RWPE2 (cell line): ENCODE data around the gene HNRNPM.
A peak's percentile ranks its signal among the peaks of the same experiment; 100 is the strongest.
"Not testable (repeated sequence)": the region's sequence is repeated elsewhere in the genome, so short reads cannot be mapped to it uniquely, and the experiment has no call there.

Experiments
- ATAC-seq: fragments of 200-7000 bp; cut with Tn5 transposase; 3 replicates; pipeline ENCODE4 v1.9.1; 2021; ENCODE audit warnings: low read depth
- DNase-seq: peaks from one replicate; pipeline ENCODE4 v3.0.0-alpha.2; 2020; ENCODE audit warnings: low spot score
- H3K27ac ChIP-seq: fragments of 450-650 bp; 2 replicates; pipeline ENCODE4 v1.5.1; 2017; ENCODE audit warnings: mild to moderate bottlenecking; ENCODE audit not compliant: poor library complexity, severe bottlenecking
- H3K27me3 ChIP-seq: fragments of 250-450 bp; sonication (Bioruptor Pico); 2 replicates; pipeline ENCODE4 v1.5.1; 2021; ENCODE audit warnings: mild to moderate bottlenecking, moderate library complexity; ENCODE audit not compliant: insufficient read depth, poor library complexity, severe bottlenecking
- H3K36me3 ChIP-seq: fragments of 250-450 bp; sonication (Bioruptor Pico); 2 replicates; pipeline ENCODE4 v1.5.1; 2020; ENCODE audit warnings: low read depth, mild to moderate bottlenecking, moderate library complexity
- H3K4me1 ChIP-seq: fragments of 250-450 bp; sonication (Bioruptor Pico); 2 replicates; pipeline ENCODE4 v1.5.1; 2021; ENCODE audit warnings: mild to moderate bottlenecking, moderate library complexity; ENCODE audit not compliant: insufficient read depth, poor library complexity, severe bottlenecking
- H3K4me3 ChIP-seq: fragments of 250-450 bp; sonication (Bioruptor Pico); 2 replicates; pipeline ENCODE4 v1.5.1; 2021; ENCODE audit warnings: mild to moderate bottlenecking, moderate library complexity; ENCODE audit not compliant: severe bottlenecking
- H3K9me3 ChIP-seq: fragments of 250-450 bp; sonication (Bioruptor Pico); 2 replicates; pipeline ENCODE4 v1.5.1; 2021; ENCODE audit warnings: mild to moderate bottlenecking, moderate library complexity; ENCODE audit not compliant: severe bottlenecking
- CTCF ChIP-seq: fragments of 450-650 bp; IDR thresholded peaks from one replicate; pipeline ENCODE4 v1.5.1; 2017; ENCODE audit warnings: mild to moderate bottlenecking, moderate library complexity; ENCODE audit not compliant: poor library complexity, severe bottlenecking

The HNRNPM gene

GRCh38 chr19:8441725-8442544 is 2.8 kb upstream of the HNRNPM start:
- Histone ChIP-seq H3K27ac (no peak overlapping the region), H3K36me3 (peaks cover 11% of the 10 kb centered on the region), H3K27me3 (no peaks in the 10 kb centered on the region)

GRCh38 chr19:8444140-8444676 is 567 bp upstream of the HNRNPM start:
- Histone ChIP-seq H3K27ac (peak overlapping the region; percentile 66), H3K4me1 (peaks cover 20% of the 10 kb centered on the region), H3K4me3 (peak overlapping the region; percentile 82), H3K36me3 (peaks cover 29% of the 10 kb centered on the region)
- H3K9me3 ChIP-seq, H3K27me3 ChIP-seq, ATAC-seq, DNase-seq: not testable (repeated sequence)

More at GRCh38 chr19:8441725-8442544, 2.8 kb upstream of the HNRNPM start:
- no peak for TF ChIP-seq CTCF
- peaks cover 10% of the 10 kb centered on the region for H3K4me1 ChIP-seq
- no peak for DNase-seq
- H3K4me3 ChIP-seq: no peak overlapping the region
- ATAC-seq: no peak
- no peaks in the 10 kb centered on the region for H3K9me3 ChIP-seq

- ATAC-seq: peak; percentile 33
- Histone ChIP-seq H3K9me3 (no peaks in the 10 kb centered on the region), H3K27me3 (no peaks in the 10 kb centered on the region), H3K4me1 (peaks cover 20% of the 10 kb centered on the region), H3K27ac (peak overlapping the region; percentile 66), H3K4me3 (peak overlapping the region; percentile 82), H3K36me3 (peaks cover 29% of the 10 kb centered on the region)
- DNase-seq: no peak
- TF ChIP-seq CTCF: no peak
These were observed 770 bp downstream of the HNRNPM start for GRCh38 chr19:8445488-8446001.

- no peak for DNase-seq
- Histone ChIP-seq H3K27me3 (no peaks in the 10 kb centered on the region), H3K4me3 (peak overlapping the region; percentile 82), H3K4me1 (peaks cover 24% of the 10 kb centered on the region), H3K36me3 (peaks cover 31% of the 10 kb centered on the region), H3K9me3 (no peaks in the 10 kb centered on the region), H3K27ac (peak overlapping the region; percentile 66)
- no peak for ATAC-seq
- no peak for TF ChIP-seq CTCF
These were observed 1.4 kb downstream of the HNRNPM start for GRCh38 chr19:8446061-8446709.

GRCh38 chr19:8449830-8450229 is 5.1 kb downstream of the HNRNPM start:
- Histone ChIP-seq H3K9me3 (no peaks in the 10 kb centered on the region), H3K36me3 (peaks cover 65% of the 10 kb centered on the region), H3K27me3 (no peaks in the 10 kb centered on the region), H3K4me1 (peaks cover 34% of the 10 kb centered on the region), H3K27ac (no peak overlapping the region), H3K4me3 (no peak overlapping the region)
- no peak for DNase-seq
- ATAC-seq: no peak
- no peak for TF ChIP-seq CTCF
